ENCODE measurements around the gene TNFRSF17. TPM values are rescaled to one million over a fixed set of nuclear protein-coding genes. Genes with fewer than 3 reads are reported as not detected.

TNFRSF17 gene
- total and polyA plus RNA-seq, 2 of the 13 experiments (the other 11 are each of a cell fraction or from before 2014, with no cell fraction given) = not detected

DNA sequence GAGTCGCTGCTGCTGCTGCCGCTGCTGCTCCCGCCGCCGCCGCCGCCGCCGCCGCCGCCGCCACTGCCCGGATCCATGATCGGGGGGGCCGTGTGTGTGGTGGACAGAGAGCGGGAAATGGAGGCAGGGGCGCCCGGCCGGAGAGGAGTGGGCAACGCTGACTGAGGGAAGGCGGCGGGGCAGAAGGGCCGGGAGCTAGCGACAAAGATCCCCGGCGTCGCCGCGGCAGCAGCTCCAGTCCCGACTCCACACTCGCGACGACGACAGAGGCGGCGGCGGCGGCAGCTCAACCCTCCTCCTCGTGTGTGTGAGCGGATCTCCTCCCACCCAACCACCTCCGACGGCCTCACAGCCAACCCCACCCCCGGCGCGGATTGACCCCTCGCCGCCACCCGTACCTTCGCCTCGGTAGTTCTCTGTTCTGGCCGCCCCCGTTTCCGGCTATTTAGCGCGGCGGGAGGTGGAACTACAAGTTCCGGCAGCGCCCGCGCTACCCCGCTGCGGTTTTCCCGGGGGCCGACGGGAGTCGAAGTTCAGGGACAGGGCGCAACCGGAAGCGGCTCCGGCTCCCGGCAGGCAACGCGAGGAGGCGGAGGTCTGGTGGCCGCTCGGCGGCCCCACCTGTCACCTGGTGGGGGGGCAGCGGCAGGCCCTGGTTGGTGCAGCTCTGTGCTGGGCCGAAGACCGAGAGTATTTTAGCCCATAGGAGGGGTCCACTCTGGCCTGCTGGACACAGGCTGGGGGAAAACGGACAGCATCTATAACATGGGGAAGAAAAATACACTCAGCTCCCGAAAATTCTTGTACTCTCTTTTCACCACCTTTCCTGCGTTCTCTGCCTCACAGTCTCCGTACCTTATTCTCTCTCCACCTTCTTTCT, 49.1 kb upstream of the TNFRSF17 start, which contains the start of gene GSPT1 (continued):
- no peak; the same call in 1 of the 2 replicates for TF ChIP-seq PRMT3 (CRISPR knock-in tag; IDR thresholded peaks at IDR 0.05; ENCODE audit: borderline replicate concordance, low read depth)
- peak; percentile 99 for TF ChIP-seq POLR2G (IDR thresholded peaks at IDR 0.05; ENCODE audit: low read depth, low read length)
- peak; percentile 81 for TF ChIP-seq ZMYM2 (CRISPR knock-in tag; IDR thresholded peaks at IDR 0.05)
- peak; percentile 68; the same call in 1 of the 2 replicates for TF ChIP-seq KLF15 (CRISPR knock-in tag; IDR thresholded peaks at IDR 0.05; ENCODE audit: borderline replicate concordance)
- TF ChIP-seq HNRNPLL (IDR thresholded peaks at IDR 0.05; ENCODE audit: low read depth, low read length, poor library complexity, severe bottlenecking) = peak; percentile 84
- peak; percentile 78; the same call in 1 of the 2 replicates for TF ChIP-seq KDM4B (CRISPR knock-in tag; IDR thresholded peaks at IDR 0.05)
- TF ChIP-seq ZSCAN12 (CRISPR knock-in tag; IDR thresholded peaks at IDR 0.05) = no peak; the same call in 1 of the 2 replicates
- TF ChIP-seq ETV5 (CRISPR knock-in tag; IDR thresholded peaks at IDR 0.05; ENCODE audit: borderline replicate concordance) = peak; percentile 99
- no peak for TF ChIP-seq GZF1 (CRISPR knock-in tag; IDR thresholded peaks at IDR 0.05)
- TF ChIP-seq MAF1 (CRISPR knock-in tag; IDR thresholded peaks at IDR 0.05; ENCODE audit: borderline replicate concordance) = no peak; the same call in none of the 2 replicates
- no peak for TF ChIP-seq ZNF644 (CRISPR knock-in tag; IDR thresholded peaks at IDR 0.05; ENCODE audit: low read depth)
- TF ChIP-seq, protein P1, sequence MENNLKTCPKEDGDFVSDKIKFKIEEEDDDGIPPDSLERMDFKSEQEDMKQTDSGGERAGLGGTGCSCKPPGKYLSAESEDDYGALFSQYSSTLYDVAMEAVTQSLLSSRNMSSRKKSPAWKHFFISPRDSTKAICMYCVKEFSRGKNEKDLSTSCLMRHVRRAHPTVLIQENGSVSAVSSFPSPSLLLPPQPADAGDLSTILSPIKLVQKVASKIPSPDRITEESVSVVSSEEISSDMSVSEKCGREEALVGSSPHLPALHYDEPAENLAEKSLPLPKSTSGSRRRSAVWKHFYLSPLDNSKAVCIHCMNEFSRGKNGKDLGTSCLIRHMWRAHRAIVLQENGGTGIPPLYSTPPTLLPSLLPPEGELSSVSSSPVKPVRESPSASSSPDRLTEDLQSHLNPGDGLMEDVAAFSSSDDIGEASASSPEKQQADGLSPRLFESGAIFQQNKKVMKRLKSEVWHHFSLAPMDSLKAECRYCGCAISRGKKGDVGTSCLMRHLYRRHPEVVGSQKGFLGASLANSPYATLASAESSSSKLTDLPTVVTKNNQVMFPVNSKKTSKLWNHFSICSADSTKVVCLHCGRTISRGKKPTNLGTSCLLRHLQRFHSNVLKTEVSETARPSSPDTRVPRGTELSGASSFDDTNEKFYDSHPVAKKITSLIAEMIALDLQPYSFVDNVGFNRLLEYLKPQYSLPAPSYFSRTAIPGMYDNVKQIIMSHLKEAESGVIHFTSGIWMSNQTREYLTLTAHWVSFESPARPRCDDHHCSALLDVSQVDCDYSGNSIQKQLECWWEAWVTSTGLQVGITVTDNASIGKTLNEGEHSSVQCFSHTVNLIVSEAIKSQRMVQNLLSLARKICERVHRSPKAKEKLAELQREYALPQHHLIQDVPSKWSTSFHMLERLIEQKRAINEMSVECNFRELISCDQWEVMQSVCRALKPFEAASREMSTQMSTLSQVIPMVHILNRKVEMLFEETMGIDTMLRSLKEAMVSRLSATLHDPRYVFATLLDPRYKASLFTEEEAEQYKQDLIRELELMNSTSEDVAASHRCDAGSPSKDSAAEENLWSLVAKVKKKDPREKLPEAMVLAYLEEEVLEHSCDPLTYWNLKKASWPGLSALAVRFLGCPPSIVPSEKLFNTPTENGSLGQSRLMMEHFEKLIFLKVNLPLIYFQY (CRISPR knock-in tag; IDR thresholded peaks at IDR 0.05; ENCODE audit: borderline replicate concordance) = peak; percentile 66; the same call in 1 of the 2 replicates
- peak; percentile 95 for TF ChIP-seq ZNF619 (CRISPR knock-in tag; IDR thresholded peaks at IDR 0.05)
- TF ChIP-seq HDAC2 (CRISPR knock-in tag; IDR thresholded peaks at IDR 0.05) = peak; percentile 80; the same call in 1 of the 2 replicates
- 0 out of 2 replicates have a peak, but pooled peaks have one; percentile 89 for TF ChIP-seq ZNF720 (CRISPR knock-in tag; IDR thresholded peaks at IDR 0.05)
- TF ChIP-seq FLYWCH1 (CRISPR knock-in tag; IDR thresholded peaks at IDR 0.05) = no peak
- peak; percentile 94 for TF ChIP-seq ZNF747 (CRISPR knock-in tag; IDR thresholded peaks at IDR 0.05; ENCODE audit: borderline replicate concordance)
- TF ChIP-seq THYN1 (CRISPR knock-in tag; IDR thresholded peaks at IDR 0.05; ENCODE audit: borderline replicate concordance, low read depth) = peak; percentile 93; the same call in 1 of the 2 replicates
- TF ChIP-seq, protein P2, sequence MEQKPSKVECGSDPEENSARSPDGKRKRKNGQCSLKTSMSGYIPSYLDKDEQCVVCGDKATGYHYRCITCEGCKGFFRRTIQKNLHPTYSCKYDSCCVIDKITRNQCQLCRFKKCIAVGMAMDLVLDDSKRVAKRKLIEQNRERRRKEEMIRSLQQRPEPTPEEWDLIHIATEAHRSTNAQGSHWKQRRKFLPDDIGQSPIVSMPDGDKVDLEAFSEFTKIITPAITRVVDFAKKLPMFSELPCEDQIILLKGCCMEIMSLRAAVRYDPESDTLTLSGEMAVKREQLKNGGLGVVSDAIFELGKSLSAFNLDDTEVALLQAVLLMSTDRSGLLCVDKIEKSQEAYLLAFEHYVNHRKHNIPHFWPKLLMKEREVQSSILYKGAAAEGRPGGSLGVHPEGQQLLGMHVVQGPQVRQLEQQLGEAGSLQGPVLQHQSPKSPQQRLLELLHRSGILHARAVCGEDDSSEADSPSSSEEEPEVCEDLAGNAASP (CRISPR knock-in tag; IDR thresholded peaks at IDR 0.05; ENCODE audit: borderline replicate concordance) = peak; percentile 85
- TF ChIP-seq BRCA1 (CRISPR knock-in tag; IDR thresholded peaks at IDR 0.05) = no peak
- peak; percentile 76; the same call in 1 of the 2 replicates for TF ChIP-seq BRD4 (CRISPR knock-in tag; IDR thresholded peaks at IDR 0.05)
- TF ChIP-seq ZC3H4 (CRISPR knock-in tag; IDR thresholded peaks at IDR 0.05; ENCODE audit: borderline replicate concordance) = peak; percentile 69
- peak; percentile 100 for TF ChIP-seq MAZ (IDR thresholded peaks at IDR 0.05; ENCODE audit: borderline replicate concordance, low read depth, low read length)
- TF ChIP-seq MAZ (CRISPR knock-in tag; IDR thresholded peaks at IDR 0.05; ENCODE audit: low read depth) = peak; percentile 100

Data from HepG2 (cell line).